Measurements from ENCODE around the gene ATF6. TPM values are rescaled to one million over a fixed set of nuclear protein-coding genes. Genes with fewer than 3 reads are reported as not detected.

The ATF6 gene
- total RNA-seq, 2 experiments from 2014 or later, result 10.2 to 13.9 TPM

GRCh38 chr1:161834967-161835550 is 68.9 kb downstream of the ATF6 start:
- intact Hi-C loops (cut with micrococcal nuclease; ENCODE audit: unreplicated experiment), result no loop called here
- Histone ChIP-seq H4K20me1 (ENCODE audit: insufficient read depth, low read length) (no peaks in the 10 kb centered on the region), H3K36me3 (ENCODE audit: insufficient read depth, low read length) (no peaks in the 10 kb centered on the region), H3K9me3 (ENCODE audit: low read length) (no peaks in the 10 kb centered on the region), H3K4me2 (ENCODE audit: low read length) (no peak overlapping the region), H3K9me2 (ENCODE audit: insufficient read depth, low read length) (no peaks in the 10 kb centered on the region), H2AFZ (ENCODE audit: low read length) (no peak overlapping the region), H3K79me2 (ENCODE audit: insufficient read depth, low read depth, low read length) (no peaks in the 10 kb centered on the region), H3K27ac (ENCODE audit: low read depth, low read length, poor library complexity, severe bottlenecking) (no peak overlapping the region), H3K4me1 (ENCODE audit: insufficient read depth, low read length, poor library complexity, severe bottlenecking) (no peaks in the 10 kb centered on the region), H3K4me3 (ENCODE audit: low read depth, low read length, poor library complexity, severe bottlenecking) (no peak overlapping the region)
- BruUV-seq (replicated peaks), result no TSS peak
- ChIA-PET CTCF (ENCODE audit: unreplicated experiment) (no interaction called here), POLR2A (no interaction called here)
- TF ChIP-seq EZH2phosphoT487 (IDR thresholded peaks at IDR 0.05; ENCODE audit: borderline replicate concordance, low read depth, low read length), result no peak
- no peak for TF ChIP-seq CTCF (conservative IDR thresholded peaks at IDR 0.05; ENCODE audit: low read length)
- no peak for DNase-seq (ENCODE audit: low spot score)

- Histone ChIP-seq H2AFZ (ENCODE audit: low read length) (no peak overlapping the region), H3K36me3 (ENCODE audit: insufficient read depth, low read length) (no peaks in the 10 kb centered on the region), H4K20me1 (ENCODE audit: insufficient read depth, low read length) (no peaks in the 10 kb centered on the region), H3K9me2 (ENCODE audit: insufficient read depth, low read length) (no peaks in the 10 kb centered on the region), H3K4me2 (ENCODE audit: low read length) (no peak overlapping the region), H3K9me3 (ENCODE audit: low read length) (no peaks in the 10 kb centered on the region), H3K27ac (ENCODE audit: low read depth, low read length, poor library complexity, severe bottlenecking) (no peak overlapping the region), H3K4me1 (ENCODE audit: insufficient read depth, low read length, poor library complexity, severe bottlenecking) (no peaks in the 10 kb centered on the region), H3K4me3 (ENCODE audit: low read depth, low read length, poor library complexity, severe bottlenecking) (no peak overlapping the region), H3K79me2 (ENCODE audit: insufficient read depth, low read depth, low read length) (no peaks in the 10 kb centered on the region)
- BruUV-seq (replicated peaks), result no TSS peak
- CTCF ChIA-PET (ENCODE audit: unreplicated experiment), result no interaction called here
- no peak for DNase-seq (ENCODE audit: low spot score)
- POLR2A ChIA-PET, result no interaction called here
- intact Hi-C loops (cut with micrococcal nuclease; ENCODE audit: unreplicated experiment), result no loop called here
- no peak for TF ChIP-seq EZH2phosphoT487 (IDR thresholded peaks at IDR 0.05; ENCODE audit: borderline replicate concordance, low read depth, low read length)
Observed at GRCh38 chr1:161836018-161836417, 69.9 kb downstream of the ATF6 start.

- H3K36me3 ChIP-seq (ENCODE audit: insufficient read depth, low read length), result 0 out of 2 replicates have a peak, but pooled peaks cover 3% of the 10 kb centered on the region
- no peak for DNase-seq (ENCODE audit: low spot score)
- no peaks in the 10 kb centered on the region for H3K9me3 ChIP-seq (ENCODE audit: low read length)
- intact Hi-C loops (cut with micrococcal nuclease; ENCODE audit: unreplicated experiment), result no loop called here
- ChIA-PET CTCF (ENCODE audit: unreplicated experiment) (no interaction called here), POLR2A (interaction anchor here (1.4 kb wide), 1 partner anchor 50 kb away, joined by 3 read pairs; no protein-coding TSS in a partner anchor)
- no TSS peak for BruUV-seq (replicated peaks)
- H2AFZ ChIP-seq (ENCODE audit: low read length), result no peak overlapping the region
- H4K20me1 ChIP-seq (ENCODE audit: insufficient read depth, low read length), result no peaks in the 10 kb centered on the region
- no peak for TF ChIP-seq EZH2phosphoT487 (IDR thresholded peaks at IDR 0.05; ENCODE audit: borderline replicate concordance, low read depth, low read length)
- no peak for TF ChIP-seq CTCF (conservative IDR thresholded peaks at IDR 0.05; ENCODE audit: low read length)
- H3K27ac ChIP-seq (ENCODE audit: low read depth, low read length, poor library complexity, severe bottlenecking), result no peak overlapping the region
- H3K4me2 ChIP-seq (ENCODE audit: low read length), result no peak overlapping the region
- no peaks in the 10 kb centered on the region for H3K9me2 ChIP-seq (ENCODE audit: insufficient read depth, low read length)
- no peaks in the 10 kb centered on the region for H3K4me1 ChIP-seq (ENCODE audit: insufficient read depth, low read length, poor library complexity, severe bottlenecking)
- H3K4me3 ChIP-seq (ENCODE audit: low read depth, low read length, poor library complexity, severe bottlenecking), result no peak overlapping the region
- no peaks in the 10 kb centered on the region for H3K79me2 ChIP-seq (ENCODE audit: insufficient read depth, low read depth, low read length)
Observed at GRCh38 chr1:161838362-161838761, 72.2 kb downstream of the ATF6 start.
